GM20000 (cell line): ENCODE data around the gene TIGD3.

Experiments
- DNase-seq: peaks from one replicate; pipeline ENCODE4 v3.0.0; 2012; ENCODE audit warnings: low spot score
- CTCF ChIP-seq: IDR thresholded peaks from 2 replicates; pipeline ENCODE4 v1.5.1; 2012; ENCODE audit warnings: mild to moderate bottlenecking, control low read depth; ENCODE audit errors: extremely low read depth, missing control alignments

Gene TIGD3

GRCh38 chr11:65384301-65384889 is 29.8 kb downstream of the TIGD3 start:
- no peak for TF ChIP-seq CTCF
- DNase-seq, result no peak

GRCh38 chr11:65386307-65387140 is 32.0 kb downstream of the TIGD3 start, which contains the start of gene FRMD8:
TSS of gene FRMD8 (plus strand) at chr11:65386637. CDS start at chr11:65387037, 400 bp downstream.
- no peak for TF ChIP-seq CTCF
- peak; percentile 98 for DNase-seq

GRCh38 chr11:65388731-65389130 is 34.2 kb downstream of the TIGD3 start:
- no peak for TF ChIP-seq CTCF

GRCh38 chr11:65389294-65389980 is 34.9 kb downstream of the TIGD3 start:
- no peak for TF ChIP-seq CTCF
- DNase-seq, result no peak

More at GRCh38 chr11:65388731-65389130, 34.2 kb downstream of the TIGD3 start:
- DNase-seq, result no peak

- DNase-seq, result peak; percentile 17
- no peak for TF ChIP-seq CTCF
These were observed 35.8 kb downstream of the TIGD3 start for GRCh38 chr11:65390099-65390941.

GRCh38 chr11:65390996-65391395 is 36.4 kb downstream of the TIGD3 start:
- peak; percentile 25 for DNase-seq
- TF ChIP-seq CTCF, result no peak
